ENCODE results near the gene CLTB. TPM values are rescaled to one million over a fixed set of nuclear protein-coding genes. Genes with fewer than 3 reads are reported as not detected.

The CLTB gene
- total RNA-seq, 4 donors from 2014 or later: 95.2 to 139 (median 112) TPM

GRCh38 chr5:176383961-176384360 lies 32.4 kb downstream of the CLTB start:
- Histone ChIP-seq H3K27me3 (no peaks in the 10 kb centered on the region), H3K27ac (no peak overlapping the region), H3K4me1 (peaks cover 8 to 11% of the 10 kb centered on the region in 2 donors), H3K4me3 (replicated peaks in 1 of 3) (no peak overlapping the region), H3K36me3 (peaks cover 20 to 24% of the 10 kb centered on the region in 2 donors), H3K9me3 (no peaks in the 10 kb centered on the region)
- 91 to 92% methylated on average over 9 of the region's 9 CpGs for WGBS, 2 donors
- TF ChIP-seq POLR2A (IDR thresholded peaks at IDR 0.05) (no peak), CTCF (IDR thresholded peaks at IDR 0.05) (no peak)
- intact Hi-C loops (cut with DNase I): no loop called here
- DNase-seq: no peak

GRCh38 chr5:176383248-176383905 lies 33.0 kb downstream of the CLTB start:
- no peak overlapping the region for H3K4me3 ChIP-seq (replicated peaks in 1 of 3)
- TF ChIP-seq POLR2A (IDR thresholded peaks at IDR 0.05): no peak
- TF ChIP-seq CTCF (IDR thresholded peaks at IDR 0.05): no peak
- 91% methylated on average over 14 to 15 of the region's 15 CpGs for WGBS, 2 donors
- H3K36me3 ChIP-seq: peaks cover 20 to 24% of the 10 kb centered on the region in 2 donors
- no peak overlapping the region for H3K27ac ChIP-seq
- no peaks in the 10 kb centered on the region for H3K9me3 ChIP-seq
- intact Hi-C loops (cut with DNase I): no loop called here
- peaks cover 8 to 11% of the 10 kb centered on the region in 2 donors for H3K4me1 ChIP-seq
- no peak for DNase-seq
- no peaks in the 10 kb centered on the region for H3K27me3 ChIP-seq

- H3K27me3 ChIP-seq: no peaks in the 10 kb centered on the region
- no peaks in the 10 kb centered on the region for H3K9me3 ChIP-seq
- DNase-seq: no peak
- H3K36me3 ChIP-seq: peaks cover 20 to 24% of the 10 kb centered on the region in 2 donors
- TF ChIP-seq CTCF (IDR thresholded peaks at IDR 0.05): no peak
- no peak for TF ChIP-seq POLR2A (IDR thresholded peaks at IDR 0.05)
- intact Hi-C loops (cut with DNase I): no loop called here
- H3K4me1 ChIP-seq: peaks cover 4 to 7% of the 10 kb centered on the region in 2 donors
- WGBS, 2 donors: 89 to 100% methylated on average over 3 of the region's 3 CpGs
- no peak overlapping the region for H3K4me3 ChIP-seq (replicated peaks in 1 of 3)
- H3K27ac ChIP-seq: no peak overlapping the region
These were observed 33.6 kb downstream of the CLTB start for GRCh38 chr5:176382721-176383120.

- TF ChIP-seq CTCF (IDR thresholded peaks at IDR 0.05): no peak
- Histone ChIP-seq H3K36me3 (peaks cover 20 to 24% of the 10 kb centered on the region in 2 donors), H3K27ac (no peak overlapping the region), H3K4me1 (peaks cover 0 to under 1% of the 10 kb centered on the region in 2 donors), H3K4me3 (replicated peaks in 1 of 3) (no peak overlapping the region), H3K9me3 (no peaks in the 10 kb centered on the region), H3K27me3 (no peaks in the 10 kb centered on the region)
- no peak for DNase-seq
- intact Hi-C loops (cut with DNase I): no loop called here
- WGBS, 2 donors: 94 to 97% methylated on average over 3 of the region's 3 CpGs
These were observed 34.4 kb downstream of the CLTB start for GRCh38 chr5:176381979-176382378.

GRCh38 chr5:176381423-176381822 lies 34.9 kb downstream of the CLTB start:
- no peaks in the 10 kb centered on the region for H3K9me3 ChIP-seq
- WGBS, 2 donors: 73 to 98% methylated on average over 3 of the region's 3 CpGs
- H3K4me3 ChIP-seq (replicated peaks in 1 of 3): no peak overlapping the region
- no peak overlapping the region for H3K27ac ChIP-seq
- intact Hi-C loops (cut with DNase I): no loop called here
- H3K4me1 ChIP-seq: no peaks in the 10 kb centered on the region
- no peak for DNase-seq
- H3K27me3 ChIP-seq: no peaks in the 10 kb centered on the region
- no peak for TF ChIP-seq CTCF (IDR thresholded peaks at IDR 0.05)
- no peak for TF ChIP-seq POLR2A (IDR thresholded peaks at IDR 0.05)
- H3K36me3 ChIP-seq: peaks cover 20 to 24% of the 10 kb centered on the region in 2 donors

All from thyroid gland (tissue), 4 donors.